Measurements from ENCODE around the gene KLHL10.

Gene KLHL10

DNA sequence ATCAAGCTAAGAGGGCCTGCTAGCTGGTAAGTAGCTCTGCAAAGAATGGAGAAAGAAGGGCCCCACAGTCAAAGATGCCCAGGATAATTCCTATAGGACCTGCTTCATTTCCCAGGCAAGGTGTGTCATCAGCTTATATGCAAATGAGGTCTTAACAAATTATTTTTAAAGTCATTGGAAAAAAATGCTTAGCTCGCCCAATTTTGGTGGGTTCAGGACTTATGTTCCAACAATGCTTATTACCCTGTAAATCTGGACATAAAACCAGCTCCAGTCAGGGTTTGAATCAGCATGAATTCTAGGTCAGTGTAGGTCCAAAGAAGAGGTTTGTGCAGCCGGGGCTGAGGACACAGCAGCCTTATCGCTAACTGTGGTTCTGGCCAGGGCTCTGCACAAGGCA, 55.8 kb downstream of the KLHL10 start:
- DNase-seq (ENCODE audit: low read depth in 2 of 3, low spot score in 1 of 3): no peak

DNA sequence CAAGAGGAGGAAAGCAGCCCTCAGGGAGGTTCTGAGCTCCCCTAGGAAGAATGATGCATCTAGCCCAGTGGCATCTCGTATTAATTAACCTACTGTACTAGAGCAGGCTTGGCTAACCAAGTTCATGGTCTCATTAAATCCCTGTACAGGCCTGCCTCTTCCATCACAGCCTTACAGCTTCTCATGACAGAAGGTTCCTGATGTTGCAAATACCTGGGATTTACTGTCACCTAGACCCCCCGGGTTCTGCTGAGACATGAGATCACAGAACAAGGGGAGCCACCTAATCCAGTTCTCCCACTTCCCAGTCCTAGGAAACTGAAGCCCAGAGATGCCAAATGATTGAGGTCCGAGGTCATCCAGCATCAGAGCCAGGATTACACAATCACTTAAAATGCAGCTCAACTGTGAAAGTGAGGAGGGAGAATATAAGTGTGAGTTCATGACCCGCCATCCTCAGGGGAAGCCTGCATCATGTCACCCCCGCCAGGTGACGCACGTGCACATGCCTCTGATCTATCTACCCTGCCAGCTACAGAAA, 57.2 kb downstream of the KLHL10 start:
- no peak for DNase-seq (ENCODE audit: low read depth in 2 of 3, low spot score in 1 of 3)

DNA sequence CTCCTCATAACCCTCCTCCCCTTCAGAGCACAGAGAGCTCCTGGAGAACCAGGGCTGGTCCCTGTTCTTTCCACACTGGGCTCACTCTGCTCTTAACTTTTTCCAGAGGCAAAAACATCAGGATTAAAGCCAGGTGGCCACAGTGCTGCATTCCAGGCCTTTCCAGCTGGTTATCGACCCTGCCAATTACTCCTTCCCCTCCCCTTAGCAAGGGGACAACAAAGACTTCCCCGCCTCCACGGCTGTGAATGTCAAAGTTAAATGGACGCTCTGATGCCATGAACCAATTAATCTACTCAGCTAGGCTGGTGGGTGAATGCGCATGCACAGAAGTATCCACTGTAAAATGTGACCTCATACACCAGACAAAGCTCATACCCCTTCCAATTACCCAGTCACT, 58.0 kb downstream of the KLHL10 start:
- no peak for DNase-seq (ENCODE audit: low read depth in 2 of 3, low spot score in 1 of 3)

DNA sequence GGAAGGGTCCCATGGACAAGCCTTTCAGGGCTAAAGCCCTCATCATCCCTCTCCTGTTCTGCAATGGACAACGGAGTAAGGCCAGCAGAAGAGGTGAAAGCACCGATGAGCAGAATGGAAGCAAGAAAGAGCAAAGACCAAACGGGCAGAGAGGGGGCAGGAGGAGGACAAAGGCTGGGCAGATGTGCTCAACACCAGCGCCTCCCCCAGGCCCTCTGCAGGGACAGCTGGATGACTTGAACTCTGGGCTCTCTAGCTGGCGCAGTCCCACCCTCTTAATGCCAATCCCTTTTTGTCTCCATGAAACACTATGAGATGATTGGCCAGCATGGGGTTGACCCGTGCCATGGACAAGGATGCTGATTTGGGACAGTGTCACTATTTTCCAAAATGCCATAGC, 59.1 kb downstream of the KLHL10 start:
- no peak for DNase-seq (ENCODE audit: low read depth in 2 of 3, low spot score in 1 of 3)

All from stimulated activated CD4-positive, alpha-beta T cell treated with anti-CD3 and anti-CD28 coated beads, Interleukin-12 subunit alpha, Interleukin-12 subunit beta, amount 100 ng/mL, for 48 hours (primary cell).